Amniotic epithelial cell (primary cell): ENCODE measurements around the gene ITIH3.
A peak's percentile ranks its signal among the peaks of the same experiment; 100 is the strongest.

ENCODE experiments used
- DNase-seq: peaks from one replicate; pipeline ENCODE4 v3.0.0-alpha.2; 2010; ENCODE audit warnings: low read depth

ITIH3 gene

GRCh38 chr3:52845691-52846431 is 51.3 kb downstream of the ITIH3 start:
- DNase-seq: no peak

- no peak for DNase-seq
Measured at GRCh38 chr3:52846432-52846965, 51.9 kb downstream of the ITIH3 start.

- no peak for DNase-seq
Measured at GRCh38 chr3:52847241-52847640, 52.6 kb downstream of the ITIH3 start.

GRCh38 chr3:52847726-52848125 is 53.1 kb downstream of the ITIH3 start:
- DNase-seq: no peak

GRCh38 chr3:52848617-52849016 is 54.0 kb downstream of the ITIH3 start:
- peak; percentile 74 for DNase-seq

GRCh38 chr3:52849656-52850055 is 55.1 kb downstream of the ITIH3 start:
- no peak for DNase-seq

GRCh38 chr3:52851348-52851747 is 56.8 kb downstream of the ITIH3 start:
- DNase-seq: peak; percentile 48

GRCh38 chr3:52852419-52852818 is 57.8 kb downstream of the ITIH3 start:
- DNase-seq: no peak

GRCh38 chr3:52854013-52854412 is 59.4 kb downstream of the ITIH3 start:
- no peak for DNase-seq

- DNase-seq: no peak
Measured at GRCh38 chr3:52856666-52857065, 62.1 kb downstream of the ITIH3 start.

GRCh38 chr3:52857133-52857532 is 62.5 kb downstream of the ITIH3 start:
- no peak for DNase-seq

- DNase-seq: no peak
Measured at GRCh38 chr3:52857864-52858263, 63.3 kb downstream of the ITIH3 start.
